Osteoblast (primary cell): Measurements from ENCODE around the gene FAM227A. TPM values are rescaled to one million over a fixed set of nuclear protein-coding genes. Genes with fewer than 3 reads are reported as not detected.
"Not testable (repeated sequence)": the region's sequence is repeated elsewhere in the genome, so short reads cannot be mapped to it uniquely, and the experiment has no call there.

ENCODE experiments used
- DNase-seq: peaks from one replicate; pipeline ENCODE4 v3.0.0; 2011; ENCODE audit warnings: low spot score, mixed read lengths; ENCODE audit not compliant: insufficient read length; ENCODE audit errors: missing footprints
- H2AFZ ChIP-seq: 2 replicates; pipeline ENCODE4 v1.6.0; 2011; ENCODE audit warnings: mild to moderate bottlenecking, low read length
- H3K27ac ChIP-seq: 2 replicates; pipeline ENCODE4 v1.5.1; 2011; ENCODE audit warnings: mild to moderate bottlenecking, low read depth, low read length, moderate library complexity
- H3K27me3 ChIP-seq: 2 replicates; pipeline ENCODE4 v1.6.0; 2012; ENCODE audit warnings: mild to moderate bottlenecking, control low read depth, inconsistent platforms, low read length, moderate library complexity; ENCODE audit not compliant: insufficient read depth
- H3K36me3 ChIP-seq: 2 replicates; pipeline ENCODE4 v1.5.1; 2011; ENCODE audit warnings: mild to moderate bottlenecking, low read length, control low read depth, moderate library complexity; ENCODE audit not compliant: insufficient read depth
- H3K4me1 ChIP-seq: 2 replicates; pipeline ENCODE4 v1.5.1; 2011; ENCODE audit warnings: mild to moderate bottlenecking, low read length, control low read depth, moderate library complexity; ENCODE audit not compliant: insufficient read depth
- H3K4me2 ChIP-seq: 2 replicates; pipeline ENCODE4 v1.6.0; 2011; ENCODE audit warnings: mild to moderate bottlenecking, low read length; ENCODE audit not compliant: insufficient read depth
- H3K4me3 ChIP-seq: fragments of 200-600 bp; sonication (generic); 3 replicates; pipeline ENCODE4 v1.5.1; 2012; ENCODE audit warnings: mild to moderate bottlenecking, low read length, inconsistent platforms; ENCODE audit not compliant: insufficient read depth
- H3K79me2 ChIP-seq: 2 replicates; pipeline ENCODE4 v1.6.0; 2012; ENCODE audit warnings: mild to moderate bottlenecking, low read length, control low read depth, inconsistent platforms; ENCODE audit not compliant: insufficient read depth
- H3K9me3 ChIP-seq: 2 replicates; pipeline ENCODE4 v1.5.1; 2011; ENCODE audit warnings: low read depth, low read length, control low read depth
- H4K20me1 ChIP-seq: 2 replicates; pipeline ENCODE4 v1.6.0; 2012; ENCODE audit warnings: mild to moderate bottlenecking, low read length, control low read depth; ENCODE audit not compliant: insufficient read depth
- total RNA-seq: library from RNA; depleted of rRNA; stranded (reverse); fragments of >200 nt; gene quantifications from 2 replicates; pipeline ENCODE4 v1.2.3, GENCODE V29; 2012
- TF ChIP-seq, protein P1 (sequence below): IDR thresholded peaks from 2 replicates; pipeline ENCODE4 v1.5.1; 2011; ENCODE audit warnings: mild to moderate bottlenecking, low read depth, low read length, moderate library complexity; ENCODE audit errors: extremely low read depth

Gene FAM227A
- total RNA-seq, 1 donor: 3.3 TPM

DNA sequence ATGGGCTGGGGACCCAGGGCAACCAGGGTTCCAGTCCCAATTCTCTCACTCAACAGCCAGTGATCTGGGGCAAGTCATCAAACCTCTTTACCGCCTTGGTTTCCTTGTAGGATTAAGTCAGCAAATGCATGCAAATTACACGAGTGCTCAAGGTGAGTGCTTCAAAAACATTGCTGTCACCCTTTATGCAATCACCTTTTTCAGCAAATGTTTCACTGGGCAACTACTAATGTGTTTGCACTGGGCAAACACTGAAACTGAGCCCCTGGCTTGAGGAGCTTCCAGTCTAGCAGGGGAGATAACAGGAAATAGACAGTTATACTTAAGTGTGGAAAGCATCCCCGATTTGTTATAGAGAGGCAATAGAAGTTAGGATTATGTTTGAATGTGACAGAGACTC, 48.5 kb downstream of the FAM227A start:
- Histone ChIP-seq H3K36me3 (no peaks in the 10 kb centered on the region), H3K27ac (no peak overlapping the region), H3K79me2 (no peaks in the 10 kb centered on the region), H3K27me3 (no peaks in the 10 kb centered on the region), H3K4me1 (peaks cover 9% of the 10 kb centered on the region), H2AFZ (no peak overlapping the region), H3K4me3 (no peak overlapping the region), H4K20me1 (no peaks in the 10 kb centered on the region), H3K4me2 (no peak overlapping the region), H3K9me3 (no peaks in the 10 kb centered on the region)
- no peak for DNase-seq
- TF ChIP-seq, protein P1, sequence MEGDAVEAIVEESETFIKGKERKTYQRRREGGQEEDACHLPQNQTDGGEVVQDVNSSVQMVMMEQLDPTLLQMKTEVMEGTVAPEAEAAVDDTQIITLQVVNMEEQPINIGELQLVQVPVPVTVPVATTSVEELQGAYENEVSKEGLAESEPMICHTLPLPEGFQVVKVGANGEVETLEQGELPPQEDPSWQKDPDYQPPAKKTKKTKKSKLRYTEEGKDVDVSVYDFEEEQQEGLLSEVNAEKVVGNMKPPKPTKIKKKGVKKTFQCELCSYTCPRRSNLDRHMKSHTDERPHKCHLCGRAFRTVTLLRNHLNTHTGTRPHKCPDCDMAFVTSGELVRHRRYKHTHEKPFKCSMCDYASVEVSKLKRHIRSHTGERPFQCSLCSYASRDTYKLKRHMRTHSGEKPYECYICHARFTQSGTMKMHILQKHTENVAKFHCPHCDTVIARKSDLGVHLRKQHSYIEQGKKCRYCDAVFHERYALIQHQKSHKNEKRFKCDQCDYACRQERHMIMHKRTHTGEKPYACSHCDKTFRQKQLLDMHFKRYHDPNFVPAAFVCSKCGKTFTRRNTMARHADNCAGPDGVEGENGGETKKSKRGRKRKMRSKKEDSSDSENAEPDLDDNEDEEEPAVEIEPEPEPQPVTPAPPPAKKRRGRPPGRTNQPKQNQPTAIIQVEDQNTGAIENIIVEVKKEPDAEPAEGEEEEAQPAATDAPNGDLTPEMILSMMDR: no peak

DNA sequence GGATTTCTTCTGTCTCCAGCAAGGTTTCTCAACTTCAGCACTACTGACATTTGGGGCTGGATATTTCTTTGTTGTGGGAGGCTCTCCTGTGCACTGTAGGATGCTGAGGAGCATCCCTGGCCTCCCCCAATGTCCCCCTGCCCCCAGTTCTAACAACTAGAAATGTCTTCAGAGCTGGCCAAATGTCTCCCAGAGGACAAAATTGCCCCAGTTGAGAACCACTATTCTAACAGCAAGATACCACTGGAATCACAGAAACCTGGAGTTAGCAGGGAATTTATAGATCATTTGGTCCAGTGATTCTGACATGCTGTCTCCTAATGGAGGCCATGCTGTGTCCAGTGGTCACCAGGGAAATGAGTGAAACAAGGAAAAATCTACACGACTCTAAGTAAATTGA, 54.0 kb downstream of the FAM227A start:
- TF ChIP-seq, protein P1: no peak
- H3K27ac ChIP-seq: no peak overlapping the region
- no peak overlapping the region for H3K4me2 ChIP-seq
- no peaks in the 10 kb centered on the region for H3K27me3 ChIP-seq
- no peaks in the 10 kb centered on the region for H3K9me3 ChIP-seq
- no peak overlapping the region for H2AFZ ChIP-seq
- no peak for DNase-seq
- H3K4me3 ChIP-seq: no peak overlapping the region
- no peaks in the 10 kb centered on the region for H4K20me1 ChIP-seq
- H3K36me3 ChIP-seq: no peaks in the 10 kb centered on the region
- H3K79me2 ChIP-seq: no peaks in the 10 kb centered on the region
- H3K4me1 ChIP-seq: peaks cover 9% of the 10 kb centered on the region

- no peaks in the 10 kb centered on the region for H3K79me2 ChIP-seq
- DNase-seq: no peak
- H2AFZ ChIP-seq: no peak overlapping the region
- no peaks in the 10 kb centered on the region for H3K9me3 ChIP-seq
- no peaks in the 10 kb centered on the region for H3K27me3 ChIP-seq
- no peaks in the 10 kb centered on the region for H4K20me1 ChIP-seq
- TF ChIP-seq, protein P1: no peak
- peaks cover 5% of the 10 kb centered on the region for H3K4me1 ChIP-seq
- H3K4me2 ChIP-seq: no peak overlapping the region
- H3K4me3 ChIP-seq: no peak overlapping the region
- no peak overlapping the region for H3K27ac ChIP-seq
- no peaks in the 10 kb centered on the region for H3K36me3 ChIP-seq
These were observed 54.9 kb downstream of the FAM227A start for GRCh38 chr22:38601221-38601764.

- Histone ChIP-seq H3K27ac (no peak overlapping the region), H3K4me3 (no peak overlapping the region), H2AFZ (no peak overlapping the region), H3K9me3 (no peaks in the 10 kb centered on the region), H3K36me3 (no peaks in the 10 kb centered on the region), H3K79me2 (no peaks in the 10 kb centered on the region), H3K4me2 (no peak overlapping the region), H4K20me1 (no peaks in the 10 kb centered on the region), H3K4me1 (no peaks in the 10 kb centered on the region), H3K27me3 (no peaks in the 10 kb centered on the region)
- DNase-seq: no peak
- TF ChIP-seq, protein P1: no peak
These were observed 56.7 kb downstream of the FAM227A start for GRCh38 chr22:38599466-38599865.

DNA sequence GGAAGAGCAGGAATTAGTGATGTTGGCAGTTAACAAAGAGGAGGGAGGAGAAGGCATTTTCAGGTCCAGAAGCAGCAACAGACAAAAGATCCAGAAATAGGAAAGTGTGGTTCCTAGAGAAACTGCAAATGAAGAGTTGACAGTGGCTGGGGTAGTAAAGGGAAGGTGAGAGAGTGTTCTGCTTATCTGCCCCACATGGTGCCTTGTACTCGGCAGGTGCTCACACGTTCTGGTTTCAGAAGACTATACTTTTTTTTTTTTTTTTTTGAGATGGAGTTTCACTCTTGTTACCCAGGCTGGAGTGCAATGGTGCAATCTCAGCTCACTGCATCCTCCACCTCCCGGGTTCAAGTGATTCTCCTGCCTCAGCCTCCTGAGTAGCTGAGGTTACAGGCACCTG, 73.3 kb downstream of the FAM227A start:
- not testable (repeated sequence) for H2AFZ ChIP-seq

More for the DNA sequence above, 73.3 kb downstream of the FAM227A start:
- H3K27me3 ChIP-seq, H3K9me3 ChIP-seq, H3K4me1 ChIP-seq, H3K79me2 ChIP-seq, H3K4me2 ChIP-seq, DNase-seq, H3K27ac ChIP-seq, H4K20me1 ChIP-seq, H3K4me3 ChIP-seq, H3K36me3 ChIP-seq: not testable (repeated sequence)
